ENCODE measurements around the gene FAM114A2.

DNA sequence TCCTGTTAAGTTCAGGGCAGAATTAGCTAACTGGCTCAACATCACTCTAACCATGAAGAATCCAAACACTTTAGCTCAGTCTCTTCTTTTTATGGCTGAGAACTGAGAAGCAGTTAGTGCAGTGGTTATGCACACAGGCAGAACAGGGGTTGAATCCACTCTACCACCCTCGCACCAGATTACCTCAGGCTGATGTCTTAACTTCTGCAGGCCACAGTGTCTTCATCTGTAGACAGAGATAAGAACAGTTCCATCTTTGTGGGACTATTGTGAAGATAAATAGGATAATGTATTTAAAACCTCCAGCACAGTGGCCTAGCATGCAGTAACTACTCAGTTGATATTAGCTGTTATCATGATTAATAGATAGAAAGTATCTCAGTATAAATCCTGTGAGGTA lies 54.8 kb downstream of the FAM114A2 start:
- TF ChIP-seq, protein P1, sequence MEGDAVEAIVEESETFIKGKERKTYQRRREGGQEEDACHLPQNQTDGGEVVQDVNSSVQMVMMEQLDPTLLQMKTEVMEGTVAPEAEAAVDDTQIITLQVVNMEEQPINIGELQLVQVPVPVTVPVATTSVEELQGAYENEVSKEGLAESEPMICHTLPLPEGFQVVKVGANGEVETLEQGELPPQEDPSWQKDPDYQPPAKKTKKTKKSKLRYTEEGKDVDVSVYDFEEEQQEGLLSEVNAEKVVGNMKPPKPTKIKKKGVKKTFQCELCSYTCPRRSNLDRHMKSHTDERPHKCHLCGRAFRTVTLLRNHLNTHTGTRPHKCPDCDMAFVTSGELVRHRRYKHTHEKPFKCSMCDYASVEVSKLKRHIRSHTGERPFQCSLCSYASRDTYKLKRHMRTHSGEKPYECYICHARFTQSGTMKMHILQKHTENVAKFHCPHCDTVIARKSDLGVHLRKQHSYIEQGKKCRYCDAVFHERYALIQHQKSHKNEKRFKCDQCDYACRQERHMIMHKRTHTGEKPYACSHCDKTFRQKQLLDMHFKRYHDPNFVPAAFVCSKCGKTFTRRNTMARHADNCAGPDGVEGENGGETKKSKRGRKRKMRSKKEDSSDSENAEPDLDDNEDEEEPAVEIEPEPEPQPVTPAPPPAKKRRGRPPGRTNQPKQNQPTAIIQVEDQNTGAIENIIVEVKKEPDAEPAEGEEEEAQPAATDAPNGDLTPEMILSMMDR (conservative IDR thresholded peaks at IDR 0.05 in 1 of 2, IDR thresholded peaks at IDR 0.05 in 1 of 2; ENCODE audit: low read depth in 1 of 2, low read length in 2 of 2): no peak
- TF ChIP-seq EZH2 (IDR thresholded peaks at IDR 0.05; ENCODE audit: low read length, missing control alignments): no peak

Measured in fibroblast of lung (primary cell).